Ecto neural progenitor cell (in vitro differentiated cells): ENCODE data around the gene CREBL2.

Source experiments
- DNase-seq: peaks from one replicate; pipeline ENCODE4 v3.0.0-alpha.2; 2018; ENCODE audit warnings: low spot score

The CREBL2 gene

DNA sequence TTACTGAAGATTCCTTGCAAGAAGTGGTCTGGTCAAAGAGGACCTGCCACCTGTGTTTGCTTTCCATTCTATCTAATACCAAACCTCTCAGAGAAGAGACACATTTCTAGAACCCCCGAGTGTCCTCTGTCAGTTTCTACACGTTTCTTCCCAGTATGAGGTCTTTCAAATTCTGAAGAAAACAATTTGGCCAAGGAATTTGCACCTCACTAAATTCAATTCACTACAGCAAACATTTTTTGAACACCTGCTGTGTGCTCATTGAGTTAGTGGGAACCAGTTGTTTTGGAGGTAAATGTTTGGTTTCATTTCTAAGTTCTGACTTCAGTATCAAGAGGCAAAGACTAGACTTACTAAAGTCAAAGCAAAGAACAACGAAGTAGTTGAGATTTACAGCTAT, 64.9 kb downstream of the CREBL2 start:
- DNase-seq: no peak

DNA sequence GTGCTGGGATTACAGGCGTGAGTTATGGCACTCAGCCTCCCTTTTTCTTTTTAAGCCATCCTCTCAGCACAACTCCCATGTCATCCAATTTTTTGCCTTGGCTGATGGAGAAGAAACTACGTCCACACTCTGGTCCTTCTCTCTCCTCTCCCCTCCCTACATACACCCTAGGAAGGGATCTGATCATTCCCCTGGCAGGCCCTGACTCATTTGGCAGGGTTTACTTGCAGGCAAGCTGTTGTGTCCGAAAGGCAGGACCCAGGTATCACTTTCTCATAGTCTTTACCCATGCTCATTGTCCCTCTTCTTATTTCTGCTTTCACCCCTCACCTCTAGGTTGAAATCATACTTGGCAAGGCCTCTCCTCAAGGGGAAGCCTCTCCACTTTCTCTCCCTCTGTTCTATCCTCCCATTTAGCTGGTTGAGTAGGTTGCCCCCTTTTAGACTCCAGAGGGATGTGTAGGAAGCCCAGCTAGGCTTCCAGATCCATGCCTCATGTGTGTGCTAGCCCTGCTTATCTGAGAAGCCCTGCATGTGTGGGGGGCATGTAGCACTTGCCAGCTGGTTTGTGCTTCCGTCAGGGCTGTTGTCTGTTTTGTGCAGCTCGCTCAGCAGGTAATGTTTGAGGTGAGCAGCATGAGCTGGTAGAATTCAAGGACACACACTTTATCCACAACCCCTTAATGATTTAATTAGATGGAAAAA, 69.5 kb downstream of the CREBL2 start:
- no peak for DNase-seq

DNA sequence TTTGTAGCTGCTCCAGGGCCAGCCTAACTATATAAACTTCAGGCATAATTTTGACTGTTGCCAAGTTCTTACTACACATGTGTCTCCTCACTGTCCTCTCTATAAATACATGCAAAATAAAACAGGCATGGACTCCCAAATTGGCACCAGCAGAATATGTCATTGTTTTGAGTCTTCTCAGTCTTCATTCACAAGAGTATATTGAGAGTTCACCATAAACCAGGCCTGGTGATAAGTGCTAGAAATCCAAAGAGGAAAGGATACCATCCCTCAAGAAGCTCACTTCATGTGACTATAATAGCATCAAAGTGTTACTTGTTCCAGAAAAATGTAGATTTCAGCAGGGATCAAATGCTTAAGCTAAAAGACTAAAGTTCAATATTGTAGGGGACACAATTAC, 70.6 kb downstream of the CREBL2 start:
- DNase-seq: no peak

DNA sequence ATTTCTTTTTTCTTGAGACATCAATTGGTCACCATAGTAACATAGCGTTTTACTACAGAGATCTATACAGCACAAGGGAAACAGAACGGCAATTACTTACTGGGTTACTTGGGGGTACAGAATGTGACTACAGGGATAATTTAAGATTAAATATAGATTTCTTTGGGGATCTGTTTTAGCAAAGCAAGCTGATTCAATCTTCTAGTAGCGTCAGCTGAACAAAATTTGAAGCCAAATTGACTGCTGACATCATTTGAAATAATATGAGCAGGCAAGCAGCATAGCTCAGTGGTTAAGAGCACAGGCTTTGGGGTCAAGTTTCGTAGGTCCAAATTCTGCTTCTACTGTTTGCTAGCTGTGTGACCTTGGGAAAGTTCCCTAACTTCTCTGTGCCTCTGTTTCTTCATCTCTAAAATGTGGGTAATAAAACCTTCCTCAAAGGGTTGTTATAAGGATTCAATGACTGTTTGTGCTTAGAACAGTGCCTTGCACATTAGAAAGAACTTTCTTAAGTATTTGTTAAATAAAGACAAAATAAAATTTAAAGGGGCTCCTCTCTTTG, 71.5 kb downstream of the CREBL2 start:
- no peak for DNase-seq

DNA sequence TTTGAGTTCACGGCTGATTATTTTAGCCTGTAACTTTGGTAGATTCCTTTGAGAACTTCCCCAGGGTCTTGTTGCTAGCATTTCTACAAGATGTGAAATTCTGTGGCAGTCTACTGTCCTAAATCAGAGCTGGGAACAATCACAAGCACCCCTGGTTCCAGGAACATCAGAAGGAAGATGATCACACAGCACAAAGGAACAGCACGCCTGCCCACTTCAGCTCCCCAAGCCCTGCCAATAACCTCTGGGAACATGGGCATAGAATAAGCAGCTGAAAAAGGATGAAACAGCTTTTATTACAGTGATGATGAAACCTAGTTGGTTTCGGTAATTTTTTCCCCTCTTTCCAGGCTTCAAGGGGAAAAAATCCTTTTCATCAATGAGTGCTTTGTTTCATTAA, 72.0 kb downstream of the CREBL2 start:
- DNase-seq: no peak

DNA sequence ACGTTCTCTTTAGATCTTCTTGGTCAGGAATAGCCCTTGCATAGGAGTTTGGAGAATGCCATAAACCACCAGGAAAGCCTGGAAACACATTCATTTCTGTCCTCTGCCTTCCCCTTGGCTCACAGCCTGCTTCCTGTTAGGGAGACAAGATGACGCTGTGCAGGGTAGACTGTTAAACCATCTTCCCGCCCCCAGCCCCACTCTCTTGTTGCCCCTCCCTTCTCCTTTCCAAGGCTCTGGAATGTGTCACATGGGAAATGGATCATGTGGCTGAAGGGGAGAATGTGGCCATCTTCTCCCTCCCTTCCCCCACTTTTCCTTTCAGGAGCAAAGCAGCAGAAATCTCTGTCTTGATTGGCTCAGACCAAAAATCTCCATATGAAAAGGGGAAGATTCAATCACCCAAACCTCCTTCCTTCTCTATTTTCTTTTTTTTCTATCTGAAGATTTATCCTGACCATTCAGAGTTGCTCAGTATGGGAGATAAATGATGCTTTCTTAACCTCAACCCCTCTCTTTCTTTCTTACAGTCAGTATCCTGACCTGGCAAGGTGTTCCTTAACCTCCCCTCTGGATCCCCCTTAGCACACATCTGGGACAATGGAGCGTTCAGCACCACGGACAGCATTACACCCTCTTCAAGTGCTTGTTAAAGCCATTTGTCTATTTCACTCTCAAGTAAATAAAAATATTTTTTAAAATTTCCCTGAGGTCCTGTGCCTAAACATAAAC, 72.9 kb downstream of the CREBL2 start:
- DNase-seq: peak; percentile 92

DNA sequence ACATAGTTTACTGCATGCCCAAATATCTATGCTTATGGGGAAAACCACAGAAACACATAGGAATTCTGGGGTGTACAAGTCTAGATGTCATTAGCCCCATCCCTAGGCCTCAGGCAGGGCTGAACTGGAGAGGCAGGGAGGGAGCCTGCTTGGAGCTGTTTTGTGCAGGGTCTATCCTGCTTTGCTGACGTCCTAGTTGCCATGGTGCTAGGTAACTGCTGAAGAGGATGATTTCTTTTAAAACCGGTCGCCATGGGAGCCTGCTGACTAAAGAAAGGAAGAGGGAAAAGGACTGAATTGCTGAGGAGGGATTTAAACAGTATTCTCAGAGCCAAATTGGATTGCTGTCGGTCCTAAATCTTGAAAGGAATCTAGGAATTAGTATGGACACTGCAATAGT, 73.6 kb downstream of the CREBL2 start:
- DNase-seq: peak; percentile 87

DNA sequence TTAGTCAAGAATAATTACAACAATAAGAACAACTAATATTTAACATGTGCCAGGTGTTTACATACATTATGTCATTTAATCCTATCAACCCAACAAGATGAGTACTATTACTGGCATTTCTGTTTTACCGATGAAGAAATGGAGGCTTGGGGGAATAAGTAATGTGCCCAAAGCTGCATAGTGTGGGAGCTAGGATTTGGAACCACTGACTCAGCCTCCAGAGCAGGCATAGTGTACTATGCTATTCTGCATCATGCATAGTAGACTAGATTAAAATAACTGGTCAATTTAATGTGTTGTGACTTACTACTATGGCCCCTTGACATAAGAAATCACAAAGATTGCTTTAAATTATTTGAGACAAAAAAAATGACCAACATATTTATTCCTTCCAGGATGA, 74.8 kb downstream of the CREBL2 start:
- no peak for DNase-seq

DNA sequence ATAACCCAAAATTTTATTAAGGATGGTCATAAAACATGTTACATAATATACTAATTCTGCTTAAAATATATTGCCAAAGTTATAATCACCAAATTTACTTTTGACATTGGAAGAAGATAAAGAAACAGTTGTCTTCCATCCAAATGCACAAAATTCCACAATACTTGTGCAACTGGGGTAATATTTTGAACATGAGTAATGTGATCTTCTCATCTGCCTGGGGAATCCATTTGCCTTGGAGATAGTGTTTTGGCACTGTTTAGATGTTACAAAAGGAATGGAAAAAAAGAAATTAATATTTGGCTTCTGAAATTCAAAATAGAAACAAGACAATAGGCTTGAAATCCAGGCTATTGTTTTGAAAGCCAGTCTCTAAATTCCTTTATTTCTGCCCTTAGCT, 75.2 kb downstream of the CREBL2 start:
- no peak for DNase-seq

DNA sequence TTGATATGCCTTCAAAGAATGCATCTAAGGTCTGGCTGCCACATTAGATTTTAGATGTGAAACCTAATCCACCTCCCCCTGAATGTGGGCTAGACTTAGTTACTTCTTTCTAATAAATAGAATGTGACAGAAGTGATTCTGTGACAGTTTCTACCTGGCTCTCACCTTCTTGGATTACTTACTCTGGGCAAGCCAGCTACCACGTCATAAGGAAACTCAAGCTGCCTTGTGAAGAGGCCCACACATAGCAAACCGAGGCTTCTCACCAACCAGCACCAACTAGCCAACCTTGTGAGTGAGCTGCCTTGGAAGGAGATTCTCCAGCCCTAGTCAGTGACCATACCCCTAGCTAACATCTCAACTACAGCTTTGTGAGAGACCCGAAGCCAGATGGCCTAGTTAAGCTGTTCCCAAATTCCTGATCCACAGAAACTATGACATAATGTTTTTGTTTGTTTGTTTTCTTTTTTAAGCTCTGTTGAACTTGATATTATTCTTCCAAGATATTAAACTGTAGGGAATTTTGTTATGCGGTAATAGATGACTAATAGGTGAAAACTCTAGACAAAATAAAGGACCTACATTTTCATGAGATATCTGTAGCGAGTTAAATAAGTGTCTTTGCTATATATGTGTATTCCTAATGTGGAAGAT, 78.1 kb downstream of the CREBL2 start:
- DNase-seq: no peak

DNA sequence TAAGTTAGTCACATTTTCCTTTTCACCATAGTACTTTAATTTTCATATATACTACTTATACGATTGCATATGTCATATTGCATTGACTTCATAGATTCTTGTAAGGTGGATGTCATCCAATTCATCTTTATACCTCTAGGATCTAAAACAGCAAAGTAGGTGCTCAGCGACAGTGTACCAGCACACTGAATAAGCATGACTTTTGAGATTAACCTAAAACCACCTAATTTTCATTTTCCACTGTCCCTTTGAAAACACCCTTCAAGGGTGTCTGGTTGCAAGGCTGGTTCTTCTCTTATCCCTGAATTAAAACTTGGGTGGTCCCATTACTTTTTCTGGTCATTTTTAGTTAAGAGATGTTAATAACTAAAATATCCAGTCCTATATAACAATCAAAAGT, 79.9 kb downstream of the CREBL2 start:
- no peak for DNase-seq

DNA sequence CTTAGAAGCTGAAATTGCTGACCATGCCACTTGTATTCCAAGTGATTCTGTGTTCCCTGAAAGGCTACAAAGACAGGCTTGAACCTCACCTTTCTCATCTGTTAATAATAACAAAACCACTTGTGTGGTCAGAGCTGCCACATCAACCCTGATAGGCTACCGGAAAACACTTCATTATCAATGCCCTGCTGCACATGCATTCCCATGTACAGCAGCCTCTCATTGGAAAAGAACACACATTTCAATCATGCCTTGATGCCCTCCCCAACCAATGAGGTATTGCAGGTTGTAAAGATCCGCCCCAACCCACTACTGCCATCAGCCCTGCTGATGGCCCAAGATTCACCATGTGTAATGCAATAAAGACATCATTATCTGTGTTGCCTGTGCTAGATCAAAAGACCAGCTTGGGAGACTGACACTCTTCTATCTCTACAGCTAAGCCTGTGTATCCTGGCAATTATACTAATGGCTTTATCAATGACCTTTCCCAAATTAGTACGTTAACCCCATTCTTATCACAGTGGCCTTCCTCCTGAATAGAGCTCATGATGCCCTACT, 81.5 kb downstream of the CREBL2 start:
- DNase-seq: no peak
